GM12891 (cell line): ENCODE data around the gene EXOC3L2.

Experiments used
- DNase-seq: peaks from one replicate; pipeline ENCODE4 v3.0.0; 2011; ENCODE audit warnings: low spot score; ENCODE audit not compliant: insufficient read length
- FAIRE-seq: peaks from 2 replicates; lab custom pipeline; 2011; peaks lifted over from hg19 to GRCh38; lab: Jason Lieb, UNC
- SPI1 ChIP-seq: IDR thresholded peaks from 2 replicates; pipeline ENCODE4 v1.6.1; 2011; ENCODE audit warnings: low read depth, low read length, control low read depth
- TAF1 ChIP-seq: IDR thresholded peaks from 2 replicates; pipeline ENCODE4 v1.6.1; 2011; ENCODE audit warnings: low read depth, low read length, control low read depth

Gene EXOC3L2

DNA sequence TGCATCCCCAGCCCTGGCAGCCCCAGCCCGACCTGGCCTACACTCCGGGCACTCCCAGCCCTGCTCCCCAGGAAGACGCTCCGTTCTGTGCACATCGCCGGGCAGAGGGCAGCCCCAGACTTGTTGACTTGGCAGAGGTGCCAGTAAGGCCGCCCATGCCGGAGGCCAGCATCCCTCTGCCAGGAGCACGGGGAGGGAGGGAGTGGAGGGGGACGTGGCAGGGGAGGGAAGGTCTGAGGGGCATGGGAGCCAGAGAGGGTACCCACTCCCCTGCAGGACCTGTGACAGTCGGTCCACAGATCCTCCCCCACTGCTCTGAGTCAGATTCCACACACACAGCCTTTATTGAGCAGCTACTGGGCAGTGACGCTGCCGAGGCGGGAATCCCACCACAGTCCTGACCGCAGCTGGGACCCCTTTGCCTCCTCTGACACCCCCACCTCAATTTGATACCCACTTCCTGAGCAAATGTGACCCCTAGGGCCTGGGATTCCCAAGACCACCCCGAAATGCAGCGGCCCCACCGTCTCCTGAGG is 82.5 kb downstream of the EXOC3L2 start:
- DNase-seq (no peak), FAIRE-seq (no peak)
- TF ChIP-seq SPI1 (no peak), TAF1 (no peak)
